Measurements from ENCODE around the gene STAT2. TPM values are rescaled to one million over a fixed set of nuclear protein-coding genes. Genes with fewer than 3 reads are reported as not detected.
"Not testable (repeated sequence)": the region's sequence is repeated elsewhere in the genome, so short reads cannot be mapped to it uniquely, and the experiment has no call there.

The STAT2 gene
- total RNA-seq, 2 donors from 2014 or later: 108 to 113 TPM

DNA sequence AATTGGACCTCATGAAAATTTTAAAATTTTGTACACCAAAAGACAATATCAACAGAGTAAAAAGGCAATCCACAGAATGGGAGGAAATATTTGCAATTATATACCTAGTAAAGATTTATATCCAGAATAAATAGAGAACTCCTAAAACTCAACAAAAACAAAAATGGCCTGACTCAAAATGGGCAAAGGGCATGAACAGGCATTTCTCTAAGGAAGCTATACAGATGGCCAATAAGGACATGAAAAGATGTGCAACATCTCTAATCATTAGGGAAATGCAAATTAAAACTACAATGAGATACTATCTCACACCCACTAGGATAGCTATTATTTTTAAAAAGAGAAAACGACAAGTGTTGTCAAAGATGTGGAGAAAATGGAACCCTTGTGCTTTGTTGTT is 13.6 kb upstream of the STAT2 start:
- intact Hi-C loops (cut with DNase I): loop anchor here in 1 of 2 donors (10.0 kb wide), 1 partner anchor 91 kb away; the partner anchor contains the start of gene SPRYD4
- DNase-seq (ENCODE audit: low spot score): no peak

DNA sequence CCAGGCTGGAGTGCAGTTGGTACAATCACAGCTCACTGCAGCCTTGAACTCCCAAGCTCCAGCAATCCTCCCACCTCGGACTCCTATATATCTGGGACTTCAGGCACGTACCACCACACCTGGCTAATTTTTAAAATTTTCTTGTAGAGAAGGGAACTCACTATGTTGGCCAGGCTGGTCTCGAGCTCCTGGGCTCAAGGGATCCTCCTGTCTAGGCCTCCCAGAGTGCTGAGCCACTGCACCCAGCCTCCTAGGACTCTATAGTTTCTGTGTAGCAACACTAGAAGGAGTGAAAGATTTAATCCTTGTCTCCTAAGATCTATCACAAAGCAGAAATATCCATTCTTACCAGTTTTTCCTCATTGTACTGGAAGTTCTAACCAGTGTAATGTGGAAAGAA is 7.0 kb upstream of the STAT2 start:
- intact Hi-C loops (cut with DNase I): no loop called here
- no peak for DNase-seq (ENCODE audit: low spot score)

DNA sequence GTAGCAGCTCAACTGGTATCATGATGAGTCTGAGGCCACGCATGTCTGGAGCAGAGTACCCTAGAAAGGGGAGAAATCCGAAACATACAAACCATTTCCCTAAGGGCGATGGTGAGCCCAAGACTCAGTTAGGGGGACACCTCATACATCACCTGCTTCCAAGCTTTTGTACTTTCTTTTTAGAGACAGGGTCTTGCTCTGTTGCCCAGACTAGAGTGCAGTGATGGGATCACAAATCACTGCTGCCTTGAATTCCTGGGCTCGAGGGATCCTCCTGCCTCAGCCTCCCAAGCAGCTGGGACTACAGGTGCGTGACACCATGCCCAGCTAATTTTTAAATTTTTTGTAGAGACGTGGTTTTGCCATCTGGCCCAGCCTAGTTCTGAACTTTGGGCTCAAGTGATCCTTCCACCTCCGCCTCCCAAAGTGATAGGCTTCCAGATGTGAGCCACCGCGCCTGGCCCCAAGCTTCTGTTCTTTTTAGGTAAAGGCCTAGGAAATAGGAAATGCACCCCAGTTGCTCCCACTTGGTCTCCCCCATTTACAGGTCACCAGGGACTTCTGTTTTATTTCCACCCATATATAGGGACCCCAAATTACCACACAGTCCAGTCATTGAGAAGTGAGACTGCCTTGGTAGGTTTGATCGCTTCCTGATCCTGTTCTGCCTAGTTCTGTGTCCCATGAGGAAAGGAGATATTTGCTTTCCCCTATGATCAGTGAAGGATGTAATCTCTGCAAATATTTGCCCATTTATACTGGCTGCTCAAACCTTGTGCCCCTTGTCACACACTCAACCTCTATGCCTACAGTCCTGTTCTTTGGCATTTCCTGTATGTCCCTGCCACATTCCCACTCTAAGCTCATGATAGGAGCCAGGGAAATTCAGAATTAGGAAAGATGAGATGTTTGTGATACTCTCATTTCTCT is 2.5 kb upstream of the STAT2 start, which contains the start of gene APOF:
APOF (minus strand) TSS at position 728 of the 930 bp plus-strand sequence; CDS start at position 616, 112 bp downstream.
- no peak for DNase-seq (ENCODE audit: low spot score)
- intact Hi-C loops (cut with DNase I): no loop called here

DNA sequence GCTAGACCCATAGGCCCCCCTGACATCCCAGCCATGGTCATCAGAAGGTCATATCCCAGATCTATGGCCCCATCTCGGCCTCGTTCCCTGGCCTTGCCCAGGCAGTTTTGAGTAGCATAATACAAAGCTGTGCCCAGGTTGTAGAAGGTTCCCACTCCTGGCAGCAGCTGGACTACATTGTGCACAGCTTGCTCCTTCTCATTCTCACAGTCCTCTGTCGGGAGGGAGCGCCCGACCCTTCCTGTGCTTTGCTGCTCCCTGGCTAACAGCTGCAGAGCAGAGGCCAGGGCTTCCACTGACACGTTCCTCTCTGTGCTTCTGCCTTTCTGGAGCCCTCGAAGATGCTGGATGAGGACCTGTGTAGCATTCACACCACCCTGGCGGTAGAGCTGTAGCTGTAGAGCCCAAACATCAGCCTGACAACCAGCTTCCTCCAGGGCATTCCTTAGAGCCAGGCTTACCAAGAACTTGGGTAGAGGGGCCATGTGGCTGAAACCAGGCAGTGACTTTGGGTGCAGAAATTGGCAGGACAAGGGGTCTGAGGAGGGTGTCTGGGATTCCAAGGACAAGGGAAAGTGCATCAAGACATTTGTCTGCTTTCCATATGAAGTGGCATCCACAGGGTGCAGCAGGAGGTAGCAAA is 1.7 kb upstream of the STAT2 start:
- intact Hi-C loops (cut with DNase I): no loop called here

DNA sequence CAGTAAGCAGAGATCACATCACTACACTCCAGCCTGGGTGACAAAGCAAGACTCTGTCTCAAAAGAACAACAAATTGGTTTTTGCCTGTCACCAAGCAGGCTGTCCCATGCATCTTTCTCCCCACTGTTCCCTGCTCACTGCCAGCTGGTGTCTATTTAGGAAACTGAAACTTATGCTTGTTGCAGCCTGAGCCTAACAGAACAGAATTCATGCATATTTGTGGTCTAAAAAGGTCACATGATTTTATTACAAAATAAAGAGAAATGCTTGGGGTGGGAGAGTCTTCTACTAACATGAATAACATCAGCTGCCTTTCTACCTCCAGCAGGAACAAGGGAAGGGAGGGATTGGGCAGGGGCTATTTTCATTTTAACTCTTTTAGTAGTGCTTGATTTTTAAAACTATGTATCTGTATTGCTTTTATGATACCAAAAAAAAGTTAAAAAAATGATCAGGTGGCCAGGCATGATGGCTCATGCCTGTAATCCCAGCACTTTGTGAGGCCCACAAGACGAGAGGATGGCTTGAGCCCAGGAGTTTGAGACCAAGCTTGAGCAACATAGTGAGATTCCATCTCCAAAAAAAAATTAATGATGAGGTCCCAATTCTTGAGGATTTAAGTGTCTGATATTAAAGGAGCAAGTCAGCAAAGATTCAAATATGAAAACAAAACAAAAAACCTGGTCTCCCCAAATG is 923 bp downstream of the STAT2 start:
- no peak for DNase-seq (ENCODE audit: low spot score)

More for the DNA sequence above, 1.7 kb upstream of the STAT2 start:
- DNase-seq (ENCODE audit: low spot score): no peak

DNA sequence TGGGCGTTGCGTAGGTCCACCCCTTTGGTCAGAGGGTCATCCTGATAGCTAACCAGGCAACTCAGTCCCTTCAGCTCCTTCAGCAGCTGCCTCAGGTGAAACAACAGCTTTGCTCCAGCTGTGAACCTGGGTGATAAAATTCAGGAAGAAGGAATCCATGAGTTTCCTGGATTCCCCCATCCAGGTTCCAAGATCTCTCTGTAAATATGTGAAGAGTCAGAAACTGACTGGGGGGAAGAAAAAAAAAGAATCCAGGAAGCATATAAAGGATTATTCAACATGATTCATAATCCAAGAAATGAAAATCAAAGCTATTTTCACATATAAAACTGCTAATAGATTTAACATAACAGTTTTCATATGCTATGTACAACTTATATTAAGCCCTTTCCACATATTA is 8.6 kb downstream of the STAT2 start:
- DNase-seq (ENCODE audit: low spot score): no peak
- intact Hi-C loops (cut with DNase I): loop anchor here in 1 of 2 donors (10.0 kb wide), 1 partner anchor 103 kb away; the partner anchor contains the start of gene MIP

More for the DNA sequence above, 923 bp downstream of the STAT2 start:
- intact Hi-C loops (cut with DNase I): loop anchor here in 1 of 2 donors (10.0 kb wide), 1 partner anchor 96 kb away; the partner anchor contains the start of gene MIP

DNA sequence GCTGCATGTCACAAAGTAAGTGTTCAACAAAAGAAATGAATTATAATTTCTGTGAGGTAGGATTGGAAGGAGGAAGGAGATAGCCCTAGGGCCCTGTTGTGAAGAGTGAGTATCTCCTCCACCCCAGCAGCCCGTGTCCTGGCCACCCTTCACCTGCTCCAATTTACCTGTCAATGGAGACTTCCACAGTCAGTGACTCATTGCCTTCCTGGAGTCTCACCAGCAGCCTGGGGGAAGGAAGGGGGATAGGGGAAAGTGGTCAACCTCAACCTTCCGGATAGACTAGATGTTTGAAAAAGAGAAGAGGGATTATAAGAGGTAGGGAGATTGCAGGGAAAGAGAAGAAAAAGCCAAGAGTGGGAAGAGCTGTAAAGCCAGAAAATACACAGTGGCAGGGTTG is 9.2 kb downstream of the STAT2 start:
- intact Hi-C loops (cut with DNase I): loop anchor here in 1 of 2 donors (10.0 kb wide), 1 partner anchor 104 kb away; the partner anchor contains the start of gene MIP
- peak; percentile 24 for DNase-seq (ENCODE audit: low spot score)

DNA sequence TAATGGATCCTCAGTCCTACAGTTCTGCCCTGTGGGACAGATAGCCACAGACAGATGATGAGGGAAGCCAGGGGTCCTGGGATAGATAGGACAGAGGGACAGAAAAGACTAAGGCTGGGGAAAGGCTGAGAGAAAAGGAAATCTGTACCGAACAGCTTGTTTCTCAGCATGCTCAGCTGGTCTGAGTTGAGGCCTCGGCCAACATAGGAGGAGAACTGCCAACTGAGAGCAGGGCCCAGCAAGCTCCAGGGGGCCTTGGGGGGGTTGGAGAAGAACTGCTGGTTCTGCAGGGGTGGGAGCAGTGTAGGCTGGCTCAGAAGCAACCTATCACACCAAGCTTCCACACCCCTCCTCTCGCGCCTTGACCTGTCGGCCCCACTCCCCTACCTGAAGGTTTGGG is 11.1 kb downstream of the STAT2 start:
- DNase-seq (ENCODE audit: low spot score): no peak
- intact Hi-C loops (cut with DNase I): no loop called here

DNA sequence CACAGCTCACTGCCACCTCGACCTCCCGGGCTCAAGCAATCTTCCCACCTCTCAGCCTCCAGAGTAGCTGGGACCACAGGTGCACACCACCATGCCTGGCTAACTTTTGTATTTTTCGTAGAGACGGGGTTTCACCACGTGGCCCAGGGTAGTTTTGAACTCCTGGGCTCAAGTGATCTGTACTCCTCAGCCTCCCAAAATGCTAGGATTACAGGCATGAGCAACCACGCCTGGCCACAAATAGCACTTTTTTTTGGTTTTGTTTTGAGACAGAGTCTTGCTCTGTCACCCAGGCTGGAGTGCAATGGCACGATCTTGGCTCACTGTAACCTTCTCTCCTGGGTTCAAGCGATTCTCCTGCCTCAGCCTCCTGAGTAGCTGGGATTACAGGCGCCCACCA is 12.7 kb downstream of the STAT2 start:
- DNase-seq (ENCODE audit: low spot score); intact Hi-C loops (cut with DNase I): not testable (repeated sequence)

DNA sequence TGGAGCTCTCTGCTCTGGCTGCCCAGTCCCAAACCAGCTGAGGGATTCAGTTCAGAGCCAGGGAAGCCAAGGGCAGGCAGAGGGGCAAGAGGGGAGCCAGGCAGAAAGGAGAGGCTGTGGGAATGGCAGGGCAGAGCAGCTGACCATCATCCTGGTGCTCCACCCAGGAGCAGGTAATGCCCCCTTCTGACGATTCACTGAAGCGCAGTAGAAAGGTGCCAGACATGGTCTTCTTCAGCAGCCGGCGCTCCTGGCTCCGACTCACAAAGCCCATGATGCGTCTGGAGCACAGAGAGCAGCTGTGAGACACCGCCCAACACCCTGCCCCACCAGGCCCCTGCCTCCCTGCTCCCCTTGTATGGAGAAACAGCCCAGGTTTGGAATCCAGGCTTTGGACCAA is 13.2 kb downstream of the STAT2 start:
- intact Hi-C loops (cut with DNase I): no loop called here

DNA sequence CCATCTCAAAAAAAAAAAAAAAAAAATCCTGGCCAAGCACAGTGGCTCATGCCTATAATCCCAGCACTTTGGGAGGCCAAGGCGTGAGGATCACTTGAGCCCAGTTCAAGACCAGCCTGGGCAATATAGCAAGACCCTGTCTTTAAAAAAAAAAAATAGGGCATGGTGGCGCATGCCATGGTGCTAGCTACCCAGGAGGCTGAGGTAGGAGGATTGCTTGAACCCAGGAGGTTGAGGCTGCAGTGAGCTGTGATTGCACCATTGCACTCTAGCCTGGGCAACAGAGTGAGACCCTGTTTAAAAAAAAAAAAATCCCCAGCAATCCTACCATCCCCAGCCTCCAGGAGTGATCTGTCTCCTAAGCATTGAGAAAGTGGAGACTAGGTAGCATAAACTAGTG is 17.6 kb downstream of the STAT2 start:
- intact Hi-C loops (cut with DNase I); DNase-seq (ENCODE audit: low spot score): not testable (repeated sequence)

More for the DNA sequence above, 13.2 kb downstream of the STAT2 start:
- no peak for DNase-seq (ENCODE audit: low spot score)

DNA sequence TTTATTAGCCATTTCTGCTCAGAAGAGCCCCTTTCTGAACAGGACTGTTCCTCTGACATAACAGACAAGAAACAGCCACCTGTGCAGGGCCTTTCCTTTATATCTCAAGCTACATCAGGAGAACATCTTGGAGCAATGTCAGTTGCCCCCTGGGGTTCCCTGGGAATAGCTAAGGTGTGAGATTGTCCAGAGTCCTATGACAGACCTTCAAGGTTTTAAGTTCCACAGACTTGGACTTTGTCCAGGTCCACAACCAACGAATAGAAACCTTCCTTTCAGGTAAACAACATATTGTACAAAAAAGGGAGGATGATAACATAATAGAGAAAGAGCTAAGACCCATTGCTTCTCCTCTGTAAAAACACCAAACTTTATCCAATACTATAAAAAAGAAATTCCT is 18.3 kb downstream of the STAT2 start:
- DNase-seq (ENCODE audit: low spot score): no peak
- intact Hi-C loops (cut with DNase I): no loop called here

DNA sequence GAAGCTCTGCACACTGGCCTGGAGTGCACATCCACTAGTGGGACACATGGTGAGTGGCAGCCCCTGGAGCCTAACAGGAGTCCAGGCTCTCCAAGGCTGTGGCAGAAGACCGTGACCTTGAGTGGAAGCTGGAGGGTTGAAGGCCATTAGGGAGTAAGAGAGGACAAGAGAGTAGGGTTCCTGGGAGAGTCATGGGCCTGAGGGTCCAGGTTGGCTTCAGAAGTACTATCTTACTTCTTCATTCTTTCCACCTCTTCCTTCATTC is 20.8 kb downstream of the STAT2 start:
- intact Hi-C loops (cut with DNase I): no loop called here
- DNase-seq (ENCODE audit: low spot score): no peak

DNA sequence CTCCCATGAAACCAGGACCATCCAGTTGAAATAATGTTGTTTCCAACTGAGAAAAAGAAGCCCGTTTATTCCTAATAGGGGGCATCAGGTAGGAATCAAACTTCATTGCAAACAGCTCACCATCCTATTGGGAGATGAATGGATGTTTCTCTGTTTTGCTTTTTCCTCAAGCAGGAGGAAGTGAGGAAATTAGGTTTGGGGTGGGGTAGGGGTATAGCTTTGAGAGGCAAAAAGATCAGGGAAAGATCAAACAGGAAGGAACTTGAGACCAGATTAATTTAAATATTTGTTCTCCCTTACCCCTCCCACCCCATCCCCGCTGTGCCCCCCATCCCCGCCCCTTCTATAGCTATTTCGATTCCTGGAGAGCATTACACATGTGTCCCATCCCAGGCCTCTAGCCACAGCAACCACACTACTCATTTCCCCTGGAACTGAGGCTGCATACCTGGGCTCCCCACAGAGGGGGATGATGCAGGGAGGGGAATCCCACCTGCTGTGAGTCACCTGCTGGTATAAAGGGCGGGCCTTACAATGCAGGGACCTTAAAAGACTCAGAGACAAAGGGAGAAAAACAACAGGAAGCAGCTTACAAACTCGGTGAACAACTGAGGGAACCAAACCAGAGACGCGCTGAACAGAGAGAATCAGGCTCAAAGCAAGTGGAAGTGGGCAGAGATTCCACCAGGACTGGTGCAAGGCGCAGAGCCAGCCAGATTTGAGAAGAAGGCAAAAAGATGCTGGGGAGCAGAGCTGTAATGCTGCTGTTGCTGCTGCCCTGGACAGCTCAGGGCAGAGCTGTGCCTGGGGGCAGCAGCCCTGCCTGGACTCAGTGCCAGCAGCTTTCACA is 21.4 kb downstream of the STAT2 start, which contains the start of gene IL23A:
IL23A (plus strand) TSS at position 577 of the 850 bp plus-strand sequence; CDS start at position 738, 161 bp downstream.
- intact Hi-C loops (cut with DNase I): no loop called here
- DNase-seq (ENCODE audit: low spot score): no peak

DNA sequence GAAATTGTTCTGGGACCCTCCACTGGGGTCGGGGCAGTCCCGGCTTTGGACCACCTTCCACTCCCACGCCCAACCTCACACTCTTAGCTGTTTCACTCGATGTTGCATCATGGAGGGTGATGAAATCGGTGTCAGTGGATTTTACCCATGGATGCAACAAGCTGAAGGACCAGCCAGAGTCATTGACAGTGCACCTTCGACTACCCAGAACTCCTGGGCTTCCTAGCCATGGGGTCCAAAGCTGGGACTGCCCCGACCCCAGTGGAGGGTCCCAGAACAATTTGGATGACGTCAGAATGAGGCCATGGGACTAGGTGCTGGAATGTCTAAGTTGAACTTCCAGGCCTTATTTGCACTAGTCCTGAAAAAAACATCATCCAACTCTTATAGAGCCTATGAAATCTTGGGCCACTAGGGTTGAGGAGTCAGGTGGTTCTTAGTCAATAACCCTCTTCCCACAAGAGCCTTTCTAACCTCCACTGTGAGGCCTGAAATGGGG is 22.1 kb downstream of the STAT2 start:
- intact Hi-C loops (cut with DNase I): no loop called here

DNA sequence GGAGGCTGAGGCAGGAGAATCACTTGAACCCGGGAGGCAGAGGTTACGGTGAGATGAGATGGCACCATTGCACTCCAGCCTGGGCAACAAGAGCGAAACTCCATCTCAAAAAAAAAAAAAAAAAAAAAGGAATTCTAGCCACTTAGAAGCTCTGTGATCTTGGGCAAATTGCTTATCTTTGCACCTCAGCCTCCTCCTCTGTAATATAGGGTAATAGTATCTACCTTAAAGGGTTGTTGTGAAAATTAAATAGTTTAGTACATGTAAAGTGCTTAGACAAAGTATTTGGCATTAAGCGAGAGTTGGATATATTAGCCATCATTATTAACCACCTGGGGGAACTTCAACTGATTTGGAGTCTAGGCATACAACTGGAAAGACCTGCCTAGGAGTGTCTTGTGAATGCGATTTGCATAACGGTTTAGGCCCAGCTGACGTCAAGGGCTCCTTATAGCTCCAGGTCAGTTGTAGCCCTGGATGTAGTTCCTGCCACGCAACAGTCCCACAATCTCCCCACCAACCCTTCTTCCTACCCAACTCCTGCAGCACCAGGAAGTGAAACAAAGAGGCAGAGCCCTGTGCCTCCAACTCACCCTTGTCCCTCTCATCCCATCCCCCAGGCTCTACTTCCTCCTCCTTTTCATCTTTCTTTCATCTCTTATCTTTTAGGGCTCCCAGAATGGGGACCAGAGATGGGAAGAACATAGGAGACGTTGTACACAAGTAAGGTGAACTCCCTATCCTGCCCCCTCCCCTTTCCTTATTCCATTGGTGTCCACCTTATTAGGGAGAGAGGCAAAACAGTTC is 23.3 kb downstream of the STAT2 start:
- intact Hi-C loops (cut with DNase I): no loop called here
- no peak for DNase-seq (ENCODE audit: low spot score)

More for the DNA sequence above, 22.1 kb downstream of the STAT2 start:
- DNase-seq (ENCODE audit: low spot score): no peak

DNA sequence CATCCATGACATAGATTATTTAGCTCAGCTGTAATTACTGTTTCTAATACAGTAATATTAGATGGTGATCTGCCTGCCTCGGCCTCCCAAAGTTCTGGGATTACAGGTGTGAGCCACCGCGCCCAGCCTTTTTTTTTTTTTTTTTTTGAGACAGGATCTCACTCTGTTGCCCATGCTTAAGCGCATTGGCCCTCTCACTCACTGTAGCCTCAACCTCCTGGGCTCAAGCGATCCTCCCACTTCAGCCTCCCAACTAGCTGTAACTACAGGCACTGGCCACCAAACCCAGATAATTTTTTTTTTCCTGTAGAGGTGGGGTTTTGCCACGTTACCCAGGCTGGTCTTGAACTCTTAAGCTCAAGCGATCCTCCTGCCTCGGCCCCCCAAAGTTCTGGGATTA is 24.4 kb downstream of the STAT2 start:
- DNase-seq (ENCODE audit: low spot score); intact Hi-C loops (cut with DNase I): not testable (repeated sequence)

DNA sequence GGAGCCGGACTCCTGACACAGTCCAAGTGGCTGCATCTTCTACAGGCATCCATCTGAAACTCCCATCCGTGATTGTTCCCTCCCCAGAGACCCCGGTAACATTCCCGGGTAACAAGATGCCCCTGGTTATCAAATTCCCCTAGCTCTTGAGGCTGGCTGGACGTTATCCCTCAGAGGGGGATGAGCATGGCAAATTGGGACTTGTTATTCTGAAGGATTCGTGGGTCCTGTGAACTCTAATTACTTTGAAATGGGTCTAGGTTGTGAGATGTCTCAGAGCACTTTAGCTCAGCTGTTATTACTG is 25.5 kb downstream of the STAT2 start:
- intact Hi-C loops (cut with DNase I): no loop called here
- no peak for DNase-seq (ENCODE audit: low spot score)
